Stimulated activated CD4-positive, alpha-beta T cell treated with anti-CD3 and anti-CD28 coated beads, Interleukin-4, amount 100 ng/mL, for 24 hours (primary cell): ENCODE results near the gene HNRNPCL1.
"Not testable (repeated sequence)": the region's sequence is repeated elsewhere in the genome, so short reads cannot be mapped to it uniquely, and the experiment has no call there.

Experiments
- DNase-seq: peaks from one replicate; pipeline ENCODE4 v3.0.0-alpha.2; 2020

Gene HNRNPCL1

GRCh38 chr1:12848620-12849019 lies at the start of gene HNRNPCL1:
Gene HNRNPCL1, minus strand, starts transcription at chr1:12848720. Its CDS starts 431 bp downstream, at chr1:12848289.
- DNase-seq, result not testable (repeated sequence)

- DNase-seq, result not testable (repeated sequence)
Observed at GRCh38 chr1:12898170-12898569, 49.6 kb upstream of the HNRNPCL1 start, which contains the start of gene PRAMEF10. Gene PRAMEF10, minus strand, starts transcription at chr1:12898270. Its CDS starts 2,423 bp downstream, at chr1:12895847.

GRCh38 chr1:12886101-12886500 lies 37.6 kb upstream of the HNRNPCL1 start, which contains the start of gene PRAMEF4:
Gene PRAMEF4, minus strand, starts transcription at chr1:12886201. Its CDS starts 2,807 bp downstream, at chr1:12883394.
- not testable (repeated sequence) for DNase-seq

- DNase-seq, result not testable (repeated sequence)
Observed at GRCh38 chr1:12878453-12878852, 29.9 kb upstream of the HNRNPCL1 start.

- DNase-seq, result not testable (repeated sequence)
Observed at GRCh38 chr1:12863131-12863880, 14.8 kb upstream of the HNRNPCL1 start.

- DNase-seq, result not testable (repeated sequence)
Observed at GRCh38 chr1:12856786-12857185, 8.3 kb upstream of the HNRNPCL1 start, which contains the start of gene PRAMEF2. Gene PRAMEF2, plus strand, starts transcription at chr1:12857086. Its CDS starts 1,924 bp downstream, at chr1:12859010.

GRCh38 chr1:12851779-12852178 lies 3.3 kb upstream of the HNRNPCL1 start:
- no peak for DNase-seq

- not testable (repeated sequence) for DNase-seq
Observed at GRCh38 chr1:12833251-12833650, 15.3 kb downstream of the HNRNPCL1 start.

GRCh38 chr1:12831310-12831709 lies 17.2 kb downstream of the HNRNPCL1 start, which contains the start of gene PRAMEF11:
Gene PRAMEF11, minus strand, starts transcription at chr1:12831410. Its CDS starts 2,621 bp downstream, at chr1:12828789.
- not testable (repeated sequence) for DNase-seq

GRCh38 chr1:12819061-12819460 lies 29.5 kb downstream of the HNRNPCL1 start:
- DNase-seq, result not testable (repeated sequence)

- DNase-seq, result no peak
Observed at GRCh38 chr1:12811409-12811784, 37.1 kb downstream of the HNRNPCL1 start.

GRCh38 chr1:12810691-12811408 lies 37.7 kb downstream of the HNRNPCL1 start:
- DNase-seq, result no peak

- DNase-seq, result no peak
Observed at GRCh38 chr1:12809933-12810332, 38.6 kb downstream of the HNRNPCL1 start.

GRCh38 chr1:12799730-12800129 lies 48.8 kb downstream of the HNRNPCL1 start:
- DNase-seq, result no peak

- no peak for DNase-seq
Observed at GRCh38 chr1:12798911-12799310, 49.6 kb downstream of the HNRNPCL1 start.
